Esophagus muscularis mucosa (tissue), 4 donors: ENCODE measurements around the gene KDM6A. TPM values are rescaled to one million over a fixed set of nuclear protein-coding genes. Genes with fewer than 3 reads are reported as not detected.
"Not testable (repeated sequence)": the region's sequence is repeated elsewhere in the genome, so short reads cannot be mapped to it uniquely, and the experiment has no call there.

Source experiments
- DNase-seq: peaks from one replicate; pipeline ENCODE4 v3.0.0-alpha.2; 2017; ENCODE audit errors: extremely low spot score
- H3K27ac ChIP-seq, 4 donors: fragments of 200-600 bp; sonication (generic); replicated peaks in 1 of 4; 1 replicate in 3 of 4; 2 replicates in 1 of 4; pipeline ENCODE4 v1.5.1; 2016 to 2019; ENCODE audit warnings: mild to moderate bottlenecking in 1 of 4
- H3K27me3 ChIP-seq, 4 donors: fragments of 200-600 bp; sonication (generic); one replicate each; pipeline versions ENCODE4 v1.5.1 to v1.6.0; 2016 to 2019
- H3K36me3 ChIP-seq, 4 donors: fragments of 200-600 bp; sonication (generic); one replicate each; pipeline ENCODE4 v1.5.1; 2016 to 2019
- H3K4me1 ChIP-seq, 4 donors: fragments of 200-600 bp; sonication (generic); one replicate each; pipeline ENCODE4 v1.5.1; 2016 to 2019
- H3K4me3 ChIP-seq, 4 donors: fragments of 200-600 bp; sonication (generic); 1 replicate in 2 of 4; 2 replicates in 2 of 4; pipeline ENCODE4 v1.5.1; 2016 to 2019; ENCODE audit warnings: mild to moderate bottlenecking in 4 of 4, moderate library complexity in 1 of 4
- H3K9me3 ChIP-seq, 4 donors: fragments of 200-600 bp; sonication (generic); 1 replicate in 3 of 4; 2 replicates in 1 of 4; pipeline ENCODE4 v1.5.1; 2016 to 2019
- EP300 ChIP-seq: sonication (generic); formaldehyde crosslinking; IDR thresholded peaks from one replicate; pipeline ENCODE4 v1.6.1; 2017; ENCODE audit warnings: antibody characterized with exemption
- POLR2A ChIP-seq: fragments of 450-650 bp; IDR thresholded peaks from one replicate; pipeline ENCODE4 v1.6.1; 2017; ENCODE audit warnings: antibody characterized with exemption, moderate library complexity, mild to moderate bottlenecking, low read depth
- POLR2AphosphoS5 ChIP-seq, 2 donors: sonication (generic); formaldehyde crosslinking; IDR thresholded peaks; one replicate each; pipeline ENCODE4 v1.6.1; 2017; ENCODE audit warnings: antibody characterized with exemption in 2 of 2
- WGBS: methylation state at CpG from one replicate; pipeline ENCODE4 v1.1.5; 2018; 5-methylcytosine and 5-hydroxymethylcytosine counted together
- intact Hi-C: fragments of 100-400 bp; cut with DNase I; formaldehyde crosslinking; loops from one replicate; pipeline ENCODE4 v1.15.1; 2023
- total RNA-seq, 4 donors: library from RNA; depleted of rRNA; stranded (reverse); fragments of >200 nt; gene quantifications; one replicate each; pipeline versions ENCODE4 v1.1.0 to v1.2.1, GENCODE V29; 2016
- TF ChIP-seq, protein P1 (sequence below), 3 experiments: fragments of 200-600 bp in 2 of 3; fragments of 450-650 bp in 1 of 3; sonication (generic) in 2 of 3; IDR thresholded peaks; one replicate each; pipeline ENCODE4 v1.5.1; 2017 to 2019; ENCODE audit warnings: antibody characterized with exemption in 3 of 3, mild to moderate bottlenecking in 2 of 3, moderate library complexity in 1 of 3

KDM6A gene
- total RNA-seq, 4 donors from 2014 or later, result 14.4 to 24.1 (median 23.2) TPM

DNA sequence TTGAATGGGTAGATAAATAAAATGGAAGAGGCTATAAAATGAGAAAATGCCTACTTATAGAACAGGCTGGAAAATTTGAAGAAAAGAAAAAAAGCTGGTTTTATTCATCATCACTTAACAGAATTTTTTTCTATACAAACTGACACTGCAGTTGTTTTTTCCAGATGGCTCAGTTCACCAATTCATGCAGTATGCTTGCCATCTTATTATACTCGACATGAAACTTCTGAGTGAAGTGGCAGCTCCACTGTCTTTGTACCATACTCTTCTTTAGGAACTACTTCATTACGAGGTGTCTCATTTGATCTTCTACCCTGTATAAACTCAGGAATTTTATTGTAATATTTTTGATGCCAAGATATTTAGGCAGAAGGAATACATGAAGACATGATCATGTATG, 153.0 kb downstream of the KDM6A start:
- TF ChIP-seq, protein P1, sequence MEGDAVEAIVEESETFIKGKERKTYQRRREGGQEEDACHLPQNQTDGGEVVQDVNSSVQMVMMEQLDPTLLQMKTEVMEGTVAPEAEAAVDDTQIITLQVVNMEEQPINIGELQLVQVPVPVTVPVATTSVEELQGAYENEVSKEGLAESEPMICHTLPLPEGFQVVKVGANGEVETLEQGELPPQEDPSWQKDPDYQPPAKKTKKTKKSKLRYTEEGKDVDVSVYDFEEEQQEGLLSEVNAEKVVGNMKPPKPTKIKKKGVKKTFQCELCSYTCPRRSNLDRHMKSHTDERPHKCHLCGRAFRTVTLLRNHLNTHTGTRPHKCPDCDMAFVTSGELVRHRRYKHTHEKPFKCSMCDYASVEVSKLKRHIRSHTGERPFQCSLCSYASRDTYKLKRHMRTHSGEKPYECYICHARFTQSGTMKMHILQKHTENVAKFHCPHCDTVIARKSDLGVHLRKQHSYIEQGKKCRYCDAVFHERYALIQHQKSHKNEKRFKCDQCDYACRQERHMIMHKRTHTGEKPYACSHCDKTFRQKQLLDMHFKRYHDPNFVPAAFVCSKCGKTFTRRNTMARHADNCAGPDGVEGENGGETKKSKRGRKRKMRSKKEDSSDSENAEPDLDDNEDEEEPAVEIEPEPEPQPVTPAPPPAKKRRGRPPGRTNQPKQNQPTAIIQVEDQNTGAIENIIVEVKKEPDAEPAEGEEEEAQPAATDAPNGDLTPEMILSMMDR (IDR thresholded peaks at IDR 0.05), result no peak
- TF ChIP-seq EP300 (no peak), POLR2AphosphoS5 (IDR thresholded peaks at IDR 0.05) (no peak), POLR2A (no peak)
- WGBS, result 78% methylated on average over 2 of the region's 2 CpGs
- no peak for DNase-seq
- Histone ChIP-seq H3K9me3 (no peaks in the 10 kb centered on the region), H3K4me3 (no peak overlapping the region), H3K27ac (no peak overlapping the region), H3K36me3 (no peaks in the 10 kb centered on the region), H3K27me3 (no peaks in the 10 kb centered on the region), H3K4me1 (peaks cover 0 to 15% (median 8%) of the 10 kb centered on the region in 4 donors)
- intact Hi-C loops, result no loop called here

DNA sequence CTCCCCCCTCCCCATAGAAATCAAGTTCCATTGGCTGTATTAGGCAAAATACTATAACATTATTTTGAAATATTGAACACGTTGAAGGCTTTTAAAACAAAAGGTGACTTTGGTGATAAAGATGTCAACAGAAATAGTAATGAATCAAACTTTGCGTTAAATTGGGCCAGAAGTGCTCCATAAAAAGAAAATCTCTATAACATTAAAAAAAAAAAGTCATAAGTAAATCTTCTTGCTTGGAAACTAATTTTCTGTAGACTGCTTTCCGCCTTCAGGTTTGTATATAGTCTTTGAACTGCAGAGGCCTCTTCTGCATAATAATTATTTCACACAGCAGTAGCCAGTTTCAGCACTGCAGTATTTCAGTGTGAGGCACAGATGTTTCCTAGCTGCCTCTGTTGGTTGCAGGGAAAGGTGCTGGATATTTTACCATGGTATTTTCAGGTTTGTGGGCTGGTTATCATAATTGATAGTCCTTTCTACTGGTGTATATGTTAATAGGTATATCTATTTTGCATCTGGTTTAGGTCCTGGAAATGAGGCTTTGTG, 158.9 kb downstream of the KDM6A start:
- TF ChIP-seq POLR2A (no peak), POLR2AphosphoS5 (IDR thresholded peaks at IDR 0.05) (no peak), EP300 (no peak)
- TF ChIP-seq, protein P1 (IDR thresholded peaks at IDR 0.05), result no peak
- no peak overlapping the region for H3K4me3 ChIP-seq
- H3K9me3 ChIP-seq, result no peaks in the 10 kb centered on the region
- peaks cover 0 to 14% (median 9%) of the 10 kb centered on the region in 4 donors for H3K4me1 ChIP-seq
- H3K27me3 ChIP-seq, result no peaks in the 10 kb centered on the region
- no peaks in the 10 kb centered on the region for H3K36me3 ChIP-seq
- no peak overlapping the region for H3K27ac ChIP-seq
- 89% methylated on average over 3 of the region's 3 CpGs for WGBS
- DNase-seq, result no peak
- intact Hi-C loops, result no loop called here

DNA sequence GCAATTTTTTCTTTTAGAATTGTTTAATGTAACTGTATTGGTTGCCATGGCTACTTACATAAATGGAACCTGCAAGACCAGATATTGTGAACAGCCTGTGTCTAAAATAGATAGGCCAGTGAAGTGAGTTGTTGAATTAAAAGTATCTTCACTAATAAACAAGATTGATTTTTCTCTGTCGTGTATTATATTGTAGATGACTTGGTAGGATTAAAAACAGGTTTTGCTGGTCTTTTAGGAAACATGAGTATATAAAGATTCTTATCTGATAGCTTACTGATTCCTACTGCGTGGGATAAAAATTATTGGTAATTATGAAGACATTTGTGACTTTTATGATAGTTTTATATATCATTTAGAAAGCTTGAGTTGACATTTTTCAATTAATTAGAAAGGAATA, 162.1 kb downstream of the KDM6A start:
- peaks cover 0 to 14% (median 9%) of the 10 kb centered on the region in 4 donors for H3K4me1 ChIP-seq
- H3K4me3 ChIP-seq, result no peak overlapping the region
- H3K27me3 ChIP-seq, result no peaks in the 10 kb centered on the region
- no peak overlapping the region for H3K27ac ChIP-seq
- intact Hi-C loops, result no loop called here
- no peak for DNase-seq
- TF ChIP-seq, protein P1 (IDR thresholded peaks at IDR 0.05), result no peak
- TF ChIP-seq POLR2AphosphoS5 (IDR thresholded peaks at IDR 0.05) (no peak), POLR2A (no peak), EP300 (no peak)
- WGBS, result 90% methylated on average over 2 of the region's 2 CpGs
- H3K36me3 ChIP-seq, result no peaks in the 10 kb centered on the region
- H3K9me3 ChIP-seq, result no peaks in the 10 kb centered on the region

DNA sequence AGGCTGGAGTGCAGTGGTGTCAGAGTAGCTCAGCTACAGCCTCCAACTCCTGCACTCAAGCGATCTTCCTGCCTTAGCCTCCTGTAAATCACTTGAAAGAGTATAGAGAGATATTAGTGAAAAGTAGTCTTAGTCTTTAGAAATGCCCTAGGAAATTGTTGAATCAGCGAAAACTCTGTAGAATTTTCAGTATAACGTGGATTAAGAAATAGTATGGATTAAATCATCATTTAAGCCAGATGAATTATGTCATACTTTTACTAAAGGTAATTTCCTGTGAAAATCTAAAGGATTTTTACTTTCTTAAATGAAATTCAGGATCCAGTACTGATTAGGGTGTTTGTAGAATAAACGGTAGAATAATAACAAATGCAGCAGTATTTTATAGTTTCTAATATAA, 163.2 kb downstream of the KDM6A start:
- Histone ChIP-seq H3K27ac (no peak overlapping the region), H3K4me3 (no peak overlapping the region), H3K4me1 (peaks cover 0 to 14% (median 9%) of the 10 kb centered on the region in 4 donors), H3K9me3 (no peaks in the 10 kb centered on the region), H3K36me3 (no peaks in the 10 kb centered on the region), H3K27me3 (no peaks in the 10 kb centered on the region)
- intact Hi-C loops, result no loop called here
- WGBS, result 98% methylated on average over 4 of the region's 4 CpGs
- no peak for DNase-seq
- TF ChIP-seq, protein P1 (IDR thresholded peaks at IDR 0.05), result no peak
- TF ChIP-seq POLR2A, result no peak
- TF ChIP-seq EP300, result no peak
- TF ChIP-seq POLR2AphosphoS5 (IDR thresholded peaks at IDR 0.05), result no peak

DNA sequence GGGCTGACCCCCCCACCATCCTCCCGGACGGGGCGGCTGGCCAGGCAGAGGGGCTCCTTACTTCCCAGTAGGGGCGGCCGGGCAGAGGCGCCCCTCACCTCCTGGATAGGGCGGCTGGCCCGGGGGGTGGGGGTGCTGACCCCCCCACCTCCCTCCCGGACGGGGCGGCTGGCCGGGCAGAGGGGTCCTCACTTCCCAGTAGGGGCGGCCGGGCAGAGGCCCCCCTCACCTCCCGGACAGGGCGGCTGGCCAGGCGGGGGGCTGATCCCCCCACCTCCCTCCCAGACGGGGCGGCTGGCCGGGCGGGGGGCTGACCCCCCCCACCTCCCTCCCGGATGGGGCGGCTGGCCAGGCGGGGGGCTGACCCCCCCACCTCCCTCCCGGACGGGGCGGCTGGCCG, 167.1 kb downstream of the KDM6A start:
- H3K4me3 ChIP-seq, H3K36me3 ChIP-seq, H3K9me3 ChIP-seq, intact Hi-C loops, H3K27me3 ChIP-seq, H3K27ac ChIP-seq, H3K4me1 ChIP-seq, DNase-seq: not testable (repeated sequence)
- WGBS, result no CpG with 5 or more reads among the region's 28 CpGs
